Activated naive CD4-positive, alpha-beta T cell treated with anti-CD3 and anti-CD28 coated beads, Interleukin-2, amount 50 U/mL, for 72 hours (primary cell): ENCODE results near the gene ZEB1. TPM values are rescaled to one million over a fixed set of nuclear protein-coding genes. Genes with fewer than 3 reads are reported as not detected.

Experiments
- ATAC-seq, 2 donors: fragments of 150-1000 bp; cut with Tn5 transposase; 2 replicates each; pipeline ENCODE4 v1.10.0; 2021; ENCODE audit warnings: mild to moderate bottlenecking in 2 of 2, moderate library complexity in 2 of 2
- DNase-seq, 2 donors: peaks; one replicate each; pipeline ENCODE4 v3.0.0; 2021 to 2022; ENCODE audit warnings: low spot score in 2 of 2
- H3K27ac Mint-ChIP-seq, 2 donors: one replicate each; pipeline ENCODE4 v1.8.0; 2022; ENCODE audit warnings: mild to moderate bottlenecking in 2 of 2, mixed read lengths in 2 of 2
- H3K36me3 Mint-ChIP-seq, 2 donors: one replicate each; pipeline ENCODE4 v1.8.0; 2022; ENCODE audit warnings: mixed read lengths in 2 of 2
- H3K9me3 Mint-ChIP-seq, 2 donors: one replicate each; pipeline ENCODE4 v1.8.0; 2022; ENCODE audit warnings: mixed read lengths in 2 of 2
- total RNA-seq, 2 donors: library from RNA; stranded (reverse); gene quantifications; one replicate each; pipeline ENCODE4 v1.2.3, GENCODE V29; 2022

ZEB1 gene
- total RNA-seq, 2 donors from 2014 or later, result 44.4 to 56.8 TPM

GRCh38 chr10:31314256-31315150, 4.5 kb upstream of the ZEB1 start:
- ATAC-seq, result no peak
- H3K27ac Mint-ChIP-seq, result no peak overlapping the region
- no peaks in the 10 kb centered on the region for H3K9me3 Mint-ChIP-seq
- DNase-seq, result no peak
- peaks cover 0 to 6% of the 10 kb centered on the region in 2 donors for H3K36me3 Mint-ChIP-seq

- Mint-ChIP-seq H3K9me3 (no peaks in the 10 kb centered on the region), H3K36me3 (peaks cover 4 to 6% of the 10 kb centered on the region in 2 donors), H3K27ac (no peak overlapping the region)
- no peak for DNase-seq
- ATAC-seq, result no peak
Observed at GRCh38 chr10:31315453-31315852, 3.6 kb upstream of the ZEB1 start.

GRCh38 chr10:31317171-31317570, 1.8 kb upstream of the ZEB1 start:
- no peak for ATAC-seq
- no peaks in the 10 kb centered on the region for H3K9me3 Mint-ChIP-seq
- H3K36me3 Mint-ChIP-seq, result peaks cover 6 to 7% of the 10 kb centered on the region in 2 donors
- no peak for DNase-seq
- peak overlapping the region in 1 of 2 donors; percentile 97 for H3K27ac Mint-ChIP-seq

GRCh38 chr10:31317652-31318381, 1.2 kb upstream of the ZEB1 start:
- Mint-ChIP-seq H3K9me3 (no peaks in the 10 kb centered on the region), H3K36me3 (peaks cover 6 to 7% of the 10 kb centered on the region in 2 donors), H3K27ac (peak overlapping the region; percentile 97 to 100)
- DNase-seq, result no peak
- no peak for ATAC-seq

GRCh38 chr10:31318382-31318853, 598 bp upstream of the ZEB1 start:
- DNase-seq, result peak; percentile 75 to 91
- ATAC-seq, result peak; percentile 78 to 86
- H3K9me3 Mint-ChIP-seq, result no peaks in the 10 kb centered on the region
- H3K36me3 Mint-ChIP-seq, result peaks cover 6 to 7% of the 10 kb centered on the region in 2 donors
- H3K27ac Mint-ChIP-seq, result peak overlapping the region; percentile 97 to 100

GRCh38 chr10:31319602-31320549, 860 bp downstream of the ZEB1 start:
- Mint-ChIP-seq H3K9me3 (no peaks in the 10 kb centered on the region), H3K27ac (peak overlapping the region; percentile 95 to 97), H3K36me3 (peaks cover 6 to 7% of the 10 kb centered on the region in 2 donors)
- peak; percentile 2 to 9 for ATAC-seq
- DNase-seq, result peak; percentile 56 to 58

- Mint-ChIP-seq H3K27ac (peak overlapping the region; percentile 95 to 97), H3K36me3 (peaks cover 6 to 7% of the 10 kb centered on the region in 2 donors), H3K9me3 (no peaks in the 10 kb centered on the region)
- DNase-seq, result peak in 1 of 2 donors; percentile 35
- ATAC-seq, result no peak
Observed at GRCh38 chr10:31320550-31321211, 1.7 kb downstream of the ZEB1 start.

- Mint-ChIP-seq H3K36me3 (peaks cover 6 to 7% of the 10 kb centered on the region in 2 donors), H3K9me3 (no peaks in the 10 kb centered on the region), H3K27ac (peak overlapping the region in 1 of 2 donors; percentile 97)
- ATAC-seq (no peak), DNase-seq (peak in 1 of 2 donors; percentile 16)
Observed at GRCh38 chr10:31321396-31321941, 2.5 kb downstream of the ZEB1 start.

- H3K27ac Mint-ChIP-seq, result no peak overlapping the region
- H3K36me3 Mint-ChIP-seq, result peaks cover 6 to 7% of the 10 kb centered on the region in 2 donors
- ATAC-seq (no peak), DNase-seq (no peak)
- no peaks in the 10 kb centered on the region for H3K9me3 Mint-ChIP-seq
Observed at GRCh38 chr10:31322647-31323046, 3.6 kb downstream of the ZEB1 start.

- ATAC-seq, result peak; percentile 53 to 69
- Mint-ChIP-seq H3K36me3 (no peaks in the 10 kb centered on the region), H3K9me3 (no peaks in the 10 kb centered on the region), H3K27ac (no peak overlapping the region)
- peak in 1 of 2 donors; percentile 27 for DNase-seq
Observed at GRCh38 chr10:31340343-31340742, 21.3 kb downstream of the ZEB1 start.

- DNase-seq, result no peak
- peak in 1 of 2 donors; percentile 20 for ATAC-seq
- no peaks in the 10 kb centered on the region for H3K9me3 Mint-ChIP-seq
- H3K27ac Mint-ChIP-seq, result no peak overlapping the region
- H3K36me3 Mint-ChIP-seq, result no peaks in the 10 kb centered on the region
Observed at GRCh38 chr10:31341552-31341951, 22.5 kb downstream of the ZEB1 start.

- no peaks in the 10 kb centered on the region for H3K9me3 Mint-ChIP-seq
- H3K36me3 Mint-ChIP-seq, result no peaks in the 10 kb centered on the region
- H3K27ac Mint-ChIP-seq, result peak overlapping the region in 1 of 2 donors; percentile 61
- DNase-seq (no peak), ATAC-seq (peak; percentile 78 to 79)
Observed at GRCh38 chr10:31343009-31343408, 24.0 kb downstream of the ZEB1 start.

GRCh38 chr10:31343551-31343950, 24.5 kb downstream of the ZEB1 start:
- Mint-ChIP-seq H3K27ac (peak overlapping the region in 1 of 2 donors; percentile 48), H3K9me3 (no peaks in the 10 kb centered on the region), H3K36me3 (no peaks in the 10 kb centered on the region)
- DNase-seq (no peak), ATAC-seq (peak; percentile 38 to 62)

- no peaks in the 10 kb centered on the region for H3K9me3 Mint-ChIP-seq
- no peak overlapping the region for H3K27ac Mint-ChIP-seq
- H3K36me3 Mint-ChIP-seq, result no peaks in the 10 kb centered on the region
- DNase-seq, result no peak
- no peak for ATAC-seq
Observed at GRCh38 chr10:31345886-31346285, 26.9 kb downstream of the ZEB1 start.

GRCh38 chr10:31346953-31347352, 27.9 kb downstream of the ZEB1 start:
- no peaks in the 10 kb centered on the region for H3K9me3 Mint-ChIP-seq
- ATAC-seq, result no peak
- no peak overlapping the region for H3K27ac Mint-ChIP-seq
- no peak for DNase-seq
- no peaks in the 10 kb centered on the region for H3K36me3 Mint-ChIP-seq
